Endothelial cell of umbilical vein (primary cell): ENCODE measurements around the gene CAPN15. TPM values are rescaled to one million over a fixed set of nuclear protein-coding genes. Genes with fewer than 3 reads are reported as not detected.

ENCODE experiments used
- BruUV-seq: library from RNA; stranded (reverse); fragments of 400-500 nt; replicated peaks from 2 replicates; lab custom pipeline; 2021; lab: Mats Ljungman, UMichigan
- CTCF ChIA-PET: fragments of 300-600, 350-600 bp; sonication (Branson Sonifier 250); formaldehyde crosslinking; loops from one replicate; lab custom pipeline; 2021; ENCODE audit warnings: antibody characterized with exemption, inconsistent platforms; lab: Charles Lee
- POLR2A ChIA-PET: fragments of 300-600, 350-600 bp; sonication (Branson Sonifier 250); formaldehyde crosslinking; loops from one replicate; lab custom pipeline; 2021; ENCODE audit warnings: antibody characterized with exemption, inconsistent platforms; lab: Charles Lee
- DNase-seq: peaks from one replicate; pipeline ENCODE4 v3.0.0-alpha.2; 2011; ENCODE audit warnings: low read depth, low spot score
- FAIRE-seq: peaks from 2 replicates; lab custom pipeline; 2011; peaks lifted over from hg19 to GRCh38; lab: Jason Lieb, UNC
- H2AFZ ChIP-seq: 2 replicates; pipeline ENCODE4 v1.6.0; 2012; ENCODE audit warnings: low read depth, low read length, control low read depth, inconsistent platforms
- H3K27ac ChIP-seq: 2 replicates; pipeline ENCODE4 v1.5.1; 2011; ENCODE audit warnings: low read depth, mild to moderate bottlenecking, control low read depth, low read length, moderate library complexity; ENCODE audit not compliant: insufficient read depth
- H3K27me3 ChIP-seq, 2 experiments: 2 replicates each; pipeline versions ENCODE4 v1.6.0 to v1.6.1; 2011; ENCODE audit warnings: low read length in 2 of 2, mixed read lengths in 1 of 2; ENCODE audit not compliant: control insufficient read depth in 2 of 2, insufficient read depth in 2 of 2
- H3K36me3 ChIP-seq, 2 experiments: 2 replicates in 1 of 2; 3 replicates in 1 of 2; pipeline ENCODE4 v1.5.1; 2011; ENCODE audit warnings: low read length in 2 of 2, mild to moderate bottlenecking in 1 of 2, moderate library complexity in 1 of 2; ENCODE audit not compliant: control insufficient read depth in 2 of 2, insufficient read depth in 2 of 2; ENCODE audit errors: extremely low read depth in 1 of 2
- H3K4me1 ChIP-seq: 3 replicates; pipeline ENCODE4 v1.5.1; 2011; ENCODE audit warnings: mild to moderate bottlenecking, low read length; ENCODE audit not compliant: control insufficient read depth, insufficient read depth; ENCODE audit errors: extremely low read depth
- H3K4me2 ChIP-seq: 2 replicates; pipeline ENCODE4 v1.6.1; 2011; ENCODE audit warnings: low read length, control low read depth, mixed read lengths; ENCODE audit not compliant: insufficient read depth
- H3K4me3 ChIP-seq, 3 experiments: fragments of 200-600 bp in 1 of 3; sonication (generic), shearing (Covaris generic) in 1 of 3; replicated peaks in 1 of 3; 2 replicates each; pipeline ENCODE4 v1.5.1; 2011 to 2016; ENCODE audit warnings: control low read depth in 3 of 3, low read length in 3 of 3, mild to moderate bottlenecking in 2 of 3, inconsistent platforms in 1 of 3, low read depth in 1 of 3, moderate library complexity in 1 of 3; ENCODE audit not compliant: insufficient read depth in 1 of 3
- H3K79me2 ChIP-seq: 2 replicates; pipeline ENCODE4 v1.6.0; 2012; ENCODE audit warnings: low read length, inconsistent platforms; ENCODE audit not compliant: control insufficient read depth, insufficient read depth
- H3K9ac ChIP-seq: replicated peaks from 2 replicates; pipeline ENCODE3; 2011; ENCODE audit warnings: low read length, control low read depth; ENCODE audit not compliant: insufficient read depth; ENCODE audit errors: extremely low read depth
- H3K9me1 ChIP-seq: replicated peaks from 3 replicates; pipeline ENCODE4 v1.6.0; 2011; ENCODE audit warnings: mild to moderate bottlenecking, low read length; ENCODE audit not compliant: control insufficient read depth, insufficient read depth; ENCODE audit errors: extremely low read depth
- H3K9me3 ChIP-seq: replicated peaks from 2 replicates; pipeline ENCODE4 v1.5.1; 2012; ENCODE audit warnings: low read length, inconsistent platforms; ENCODE audit not compliant: control insufficient read depth, insufficient read depth
- H4K20me1 ChIP-seq: replicated peaks from 2 replicates; pipeline ENCODE3; 2011; ENCODE audit warnings: mild to moderate bottlenecking, low read length; ENCODE audit not compliant: control insufficient read depth, insufficient read depth; ENCODE audit errors: extremely low read depth
- CTCF ChIP-seq, 2 donors: IDR thresholded peaks; 1 replicate in 1 of 2; 2 replicates in 1 of 2; pipeline ENCODE4 v1.5.1; 2011; ENCODE audit warnings: low read length in 2 of 2, mild to moderate bottlenecking in 2 of 2, moderate library complexity in 2 of 2, control low read depth in 1 of 2, inconsistent platforms in 1 of 2, low read depth in 1 of 2; ENCODE audit not compliant: insufficient read depth in 1 of 2; ENCODE audit errors: extremely low read depth in 1 of 2
- EZH2 ChIP-seq: IDR thresholded peaks from 2 replicates; pipeline ENCODE4 v1.6.1; 2012; ENCODE audit warnings: borderline replicate concordance, low read depth, mild to moderate bottlenecking, moderate library complexity, low read length, inconsistent platforms; ENCODE audit not compliant: severe bottlenecking
- FOS ChIP-seq: IDR thresholded peaks from 2 replicates; pipeline ENCODE4 v1.6.1; 2011; ENCODE audit warnings: mild to moderate bottlenecking, low read length, moderate library complexity, borderline replicate concordance; ENCODE audit not compliant: insufficient read depth
- JUN ChIP-seq: IDR thresholded peaks from 2 replicates; pipeline ENCODE4 v1.6.1; 2011; ENCODE audit warnings: borderline replicate concordance, low read depth; ENCODE audit not compliant: insufficient read length, insufficient read depth
- MYC ChIP-seq: IDR thresholded peaks from one replicate; pipeline ENCODE4 v1.6.1; 2011; ENCODE audit warnings: mild to moderate bottlenecking, low read depth, low read length
- POLR2A ChIP-seq: IDR thresholded peaks from 2 replicates; pipeline ENCODE4 v1.6.1; 2012; ENCODE audit warnings: low read depth, mild to moderate bottlenecking, control low read depth, low read length
- POLR2AphosphoS5 ChIP-seq: IDR thresholded peaks from 2 replicates; pipeline ENCODE4 v1.6.1; 2012; ENCODE audit warnings: low read depth, mild to moderate bottlenecking, control low read depth, low read length, moderate library complexity; ENCODE audit not compliant: insufficient read depth
- dilution Hi-C: fragments of 300-500 bp; cut with MboI; formaldehyde crosslinking; loops from one replicate; pipeline ENCODE4 v1.15.0; 2019; ENCODE audit warnings: low sequenced_read_pairs; ENCODE audit not compliant: extremely low pct_ligation_motif_present
- intact Hi-C: fragments of 100-400 bp; cut with micrococcal nuclease; formaldehyde crosslinking; loops from one replicate; pipeline ENCODE4 v1.10.0; 2022
- polyA plus RNA-seq, 4 experiments: library from polyadenylated mRNA; depleted of rRNA in 3 of 4; stranded (reverse) in 3 of 4; unstranded in 1 of 4; fragments of >200 nt; gene quantifications; 2 replicates each; pipeline versions ENCODE4 v1.2.1 to v1.2.3, GENCODE V29; 2011 to 2012; ENCODE audit warnings: missing spikeins in 1 of 4
- total RNA-seq: library from RNA; stranded (reverse); gene quantifications from 2 replicates; pipeline ENCODE4 v1.2.3, GENCODE V29; 2021

Gene CAPN15
- total and polyA plus RNA-seq, 2 donors (not counting 3 experiments of a cell fraction or from before 2014, with no cell fraction given): 33.9 to 65.0 TPM

DNA sequence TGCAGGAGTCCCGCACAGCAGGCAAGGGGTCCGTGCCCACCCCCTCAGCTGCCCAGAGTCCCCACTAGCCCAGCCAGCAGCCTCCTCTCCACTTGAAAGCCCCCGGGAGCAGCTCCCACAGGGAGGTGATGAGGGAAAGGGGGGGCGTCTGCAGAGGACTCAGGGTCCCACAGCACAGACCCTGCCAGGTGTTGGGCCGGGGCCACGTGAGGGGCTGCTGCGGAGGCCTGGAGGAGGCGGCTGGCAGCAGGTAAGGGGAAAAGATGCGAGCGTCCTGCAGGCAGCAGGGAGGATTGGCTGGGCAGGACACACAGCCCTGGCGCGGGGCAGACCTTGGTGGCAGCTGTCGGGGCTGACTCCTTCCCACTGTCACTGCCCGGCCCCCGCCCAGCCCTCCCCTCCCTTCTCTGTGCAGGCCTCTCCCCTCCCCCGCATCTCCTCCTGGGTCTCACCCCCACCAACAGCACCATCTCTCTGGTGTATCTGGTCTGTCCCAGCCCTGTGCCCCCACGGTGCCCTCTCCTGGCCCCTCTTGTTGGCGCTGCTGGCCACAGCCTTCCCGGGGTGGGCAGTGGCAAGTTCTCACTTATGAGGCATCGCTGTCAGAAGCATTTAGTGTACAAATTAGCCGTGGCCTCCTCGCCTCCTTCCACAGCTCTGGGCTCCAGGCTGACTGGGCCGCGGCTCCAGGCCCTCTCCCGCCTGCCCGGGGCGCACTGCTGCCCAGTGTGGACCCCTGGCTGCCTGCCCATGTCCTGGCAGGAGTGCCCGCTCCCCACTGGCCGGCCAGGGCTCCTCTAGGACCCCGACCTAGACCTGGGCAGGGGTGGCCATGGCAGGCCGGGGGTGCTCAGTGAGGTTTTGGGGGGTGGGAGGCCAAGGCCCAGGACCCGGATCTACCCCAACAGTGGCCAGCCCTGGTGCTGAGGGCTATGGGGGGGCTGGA lies 28.3 kb downstream of the CAPN15 start:
- peaks cover 6% of the 10 kb centered on the region for H3K4me1 ChIP-seq
- H2AFZ ChIP-seq: no peak overlapping the region
- peaks cover 7 to 10% of the 10 kb centered on the region in 2 experiments for H3K27me3 ChIP-seq
- ChIA-PET POLR2A (no interaction called here), CTCF (interaction anchor here (2.8 kb wide), 1 partner anchor 10 kb away, joined by 9 read pairs; the partner anchor contains the start of gene NHLRC4)
- no peak for TF ChIP-seq POLR2A
- no peak for TF ChIP-seq EZH2
- no TSS peak for BruUV-seq
- H3K4me2 ChIP-seq: no peak overlapping the region
- intact Hi-C loops: no loop called here
- dilution Hi-C loops: no loop called here
- FAIRE-seq (no peak), DNase-seq (no peak)
- peaks cover 0 to 5% of the 10 kb centered on the region in 2 experiments for H3K36me3 ChIP-seq
- no peaks in the 10 kb centered on the region for H3K9me1 ChIP-seq
- no peak overlapping the region for H3K4me3 ChIP-seq
- no peaks in the 10 kb centered on the region for H4K20me1 ChIP-seq
- no peak overlapping the region for H3K27ac ChIP-seq
- H3K79me2 ChIP-seq: no peaks in the 10 kb centered on the region
- H3K9me3 ChIP-seq: no peaks in the 10 kb centered on the region
- H3K9ac ChIP-seq: no peak overlapping the region

DNA sequence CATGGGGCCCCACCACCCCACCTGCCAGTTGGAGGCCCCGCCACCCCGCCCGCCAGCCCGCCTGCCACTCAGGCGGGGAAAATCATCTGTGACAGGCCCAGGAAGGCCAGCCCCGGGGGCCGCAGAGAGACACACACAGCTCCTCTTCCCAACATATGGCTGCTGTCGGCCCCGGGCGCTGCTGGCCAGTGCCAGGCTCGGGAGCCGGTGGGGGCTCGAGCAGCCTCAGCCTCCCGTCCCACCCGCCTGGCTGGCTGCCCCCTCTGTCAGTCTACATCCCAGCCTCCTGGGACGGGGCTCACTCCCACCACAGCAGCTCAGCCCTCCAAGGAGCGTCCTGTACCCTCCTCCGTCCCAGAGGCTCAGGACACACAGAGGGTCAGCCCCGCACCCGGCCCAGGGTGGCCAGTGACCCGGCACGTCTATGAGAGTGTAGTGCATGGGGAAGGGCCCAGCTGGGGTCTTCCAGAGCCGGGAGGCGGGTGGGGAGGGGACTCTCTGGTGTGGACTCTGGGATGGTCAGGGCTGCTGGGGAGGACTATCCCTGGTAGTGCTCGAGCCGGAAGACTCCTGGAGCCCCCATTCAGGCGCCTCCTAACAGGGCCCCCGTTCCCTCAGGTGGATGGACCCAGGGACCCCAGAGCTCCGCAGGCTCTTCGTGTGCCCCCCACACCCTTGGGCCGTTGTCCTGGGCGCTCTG lies 29.1 kb downstream of the CAPN15 start:
- H3K36me3 ChIP-seq: peaks cover 0 to 2% of the 10 kb centered on the region in 2 experiments
- H3K9me3 ChIP-seq: no peaks in the 10 kb centered on the region
- peaks cover 12 to 19% of the 10 kb centered on the region in 2 experiments for H3K27me3 ChIP-seq
- dilution Hi-C loops (no loop called here), intact Hi-C loops (no loop called here)
- no peak overlapping the region for H3K9ac ChIP-seq
- H3K27ac ChIP-seq: no peak overlapping the region
- TF ChIP-seq POLR2AphosphoS5 (no peak), JUN (no peak), MYC (no peak), EZH2 (no peak), FOS (no peak), POLR2A (no peak), CTCF (IDR thresholded peaks at IDR 0.05; ENCODE audit: extremely low read depth in 1 of 2, insufficient read depth in 1 of 2, low read depth in 1 of 2, low read length in 2 of 2) (no peak)
- H3K4me2 ChIP-seq: no peak overlapping the region
- no peak for DNase-seq
- H3K4me1 ChIP-seq: peaks cover 6% of the 10 kb centered on the region
- no peaks in the 10 kb centered on the region for H4K20me1 ChIP-seq
- H3K9me1 ChIP-seq: no peaks in the 10 kb centered on the region
- ChIA-PET POLR2A (no interaction called here), CTCF (interaction anchor here (2.8 kb wide), 1 partner anchor 10 kb away, joined by 9 read pairs; the partner anchor contains the start of gene NHLRC4)
- H2AFZ ChIP-seq: no peak overlapping the region
- H3K4me3 ChIP-seq: no peak overlapping the region
- FAIRE-seq: no peak
- BruUV-seq: no TSS peak
- no peaks in the 10 kb centered on the region for H3K79me2 ChIP-seq
